T-cell (primary cell): ENCODE results near the gene SGMS2. TPM values are rescaled to one million over a fixed set of nuclear protein-coding genes. Genes with fewer than 3 reads are reported as not detected.

Experiments used
- ATAC-seq, 4 experiments: fragments of 200-7000 bp in 3 of 4; fragments of 150-1000 bp in 1 of 4; cut with Tn5 transposase; replicated peaks in 1 of 4; 1 replicate in 3 of 4; 2 replicates in 1 of 4; pipeline ENCODE4 v1.10.0; 2021; ENCODE audit warnings: moderate library complexity in 3 of 4, mild to moderate bottlenecking in 2 of 4, moderate number of reproducible peaks in 1 of 4
- CTCF ChIA-PET, 2 donors: fragments of 300-600 bp; sonication (Branson Sonifier 250); formaldehyde crosslinking; loops; one replicate each; lab custom pipeline; 2022; ENCODE audit warnings: antibody characterized with exemption in 2 of 2; lab: Charles Lee
- POLR2A ChIA-PET, 2 donors: fragments of 300-600 bp; sonication (Branson Sonifier 250); formaldehyde crosslinking; loops; one replicate each; lab custom pipeline; 2022; ENCODE audit warnings: antibody characterized with exemption in 2 of 2; lab: Charles Lee
- DNase-seq, 35 experiments: peaks; one replicate each; pipeline versions ENCODE4 v3.0.0 to v3.0.0-alpha.2; 2013 to 2023
- H3K27ac ChIP-seq: one replicate; pipeline ENCODE4 v1.5.1; 2013; ENCODE audit warnings: low read length
- H3K27me3 ChIP-seq, 2 experiments: replicated peaks in 1 of 2; 1 replicate in 1 of 2; 2 replicates in 1 of 2; pipeline versions ENCODE4 v1.6.1 to v1.7.0; 2013; ENCODE audit warnings: low read length in 1 of 2, mixed read lengths in 1 of 2; ENCODE audit not compliant: control insufficient read depth in 2 of 2, insufficient read depth in 2 of 2; ENCODE audit errors: extremely low read depth in 1 of 2
- H3K36me3 ChIP-seq, 2 donors: 1 replicate in 1 of 2; 2 replicates in 1 of 2; pipeline versions ENCODE4 v1.6.1 to v1.7.0; 2013; ENCODE audit warnings: low read length in 1 of 2; ENCODE audit not compliant: control insufficient read depth in 2 of 2, insufficient read depth in 1 of 2; ENCODE audit errors: extremely low read depth in 1 of 2
- H3K4me1 ChIP-seq, 2 experiments: 1 replicate in 1 of 2; 2 replicates in 1 of 2; pipeline versions ENCODE4 v1.6.1 to v1.7.0; 2013; ENCODE audit warnings: low read length in 2 of 2, mixed read lengths in 1 of 2; ENCODE audit not compliant: insufficient read depth in 2 of 2, control insufficient read depth in 1 of 2; ENCODE audit errors: extremely low read depth in 1 of 2
- H3K4me3 ChIP-seq, 2 donors: 1 replicate in 1 of 2; 2 replicates in 1 of 2; pipeline versions ENCODE4 v1.5.1 to v1.7.0; 2013; ENCODE audit warnings: mild to moderate bottlenecking in 2 of 2, low read length in 1 of 2, moderate library complexity in 1 of 2; ENCODE audit not compliant: control insufficient read depth in 1 of 2; ENCODE audit errors: extremely low read depth in 1 of 2
- H3K9me3 ChIP-seq: 2 replicates; pipeline ENCODE4 v1.7.0; 2013
- H3K27ac Mint-ChIP-seq, 2 donors: one replicate each; pipeline ENCODE4 v1.8.0; 2020 to 2021; ENCODE audit warnings: mild to moderate bottlenecking in 2 of 2, mixed read lengths in 2 of 2
- H3K27me3 Mint-ChIP-seq, 2 donors: one replicate each; pipeline ENCODE4 v1.8.0; 2021 to 2022; ENCODE audit warnings: mixed read lengths in 2 of 2
- H3K36me3 Mint-ChIP-seq: one replicate; pipeline ENCODE4 v1.8.0; 2021; ENCODE audit warnings: mixed read lengths
- H3K4me1 Mint-ChIP-seq, 3 donors: one replicate each; pipeline ENCODE4 v1.8.0; 2020 to 2022; ENCODE audit warnings: mixed read lengths in 3 of 3, mild to moderate bottlenecking in 1 of 3
- H3K4me3 Mint-ChIP-seq, 3 donors: one replicate each; pipeline ENCODE4 v1.8.0; 2020 to 2022; ENCODE audit warnings: mild to moderate bottlenecking in 3 of 3, mixed read lengths in 3 of 3, moderate library complexity in 3 of 3
- H3K9me3 Mint-ChIP-seq, 3 donors: one replicate each; pipeline ENCODE4 v1.8.0; 2020 to 2022; ENCODE audit warnings: mixed read lengths in 3 of 3
- WGBS: methylation state at CpG from one replicate; pipeline ENCODE4 v1.1.5; 2013; ENCODE audit warnings: missing lambda C conversion rate; ENCODE audit not compliant: insufficient coverage; 5-methylcytosine and 5-hydroxymethylcytosine counted together
- total RNA-seq, 35 experiments: library from RNA in 6 of 35; stranded (reverse) in 6 of 35; fragments of 120-200 nt in 1 of 35; gene quantifications; one replicate each; pipeline versions ENCODE4 v1.2.1 to v1.2.4 and lab custom pipeline; 2013 to 2026

Gene SGMS2
- total RNA-seq, 5 donors from 2014 or later (not counting 1 experiment from before 2014, with no cell fraction given) = 0.25 to 0.82 TPM; not detected in 3

DNA sequence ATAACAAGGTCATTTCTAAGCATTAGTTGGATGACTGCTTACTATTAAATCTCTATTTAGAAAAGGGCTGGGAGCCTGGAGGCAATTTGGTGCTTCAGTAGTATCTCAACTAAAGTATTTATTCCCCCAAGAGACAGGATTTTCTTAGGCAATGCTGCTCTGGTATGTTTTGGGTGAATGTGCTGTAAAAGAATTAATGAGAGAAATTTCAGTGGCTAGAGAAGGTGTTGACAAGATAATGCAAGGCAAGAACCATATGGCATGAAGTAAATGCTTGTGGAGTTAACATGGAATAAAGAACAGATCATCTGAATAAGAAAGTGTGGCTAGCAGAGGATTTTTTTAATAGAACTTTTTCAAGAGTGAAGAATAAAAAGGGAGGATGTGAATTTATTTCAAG lies 110.5 kb downstream of the SGMS2 start:
- Mint-ChIP-seq H3K4me3 (no peak overlapping the region), H3K36me3 (peaks cover 11% of the 10 kb centered on the region), H3K27me3 (no peaks in the 10 kb centered on the region), H3K27ac (no peak overlapping the region), H3K4me1 (peaks cover 37 to 51% (median 47%) of the 10 kb centered on the region in 3 donors), H3K9me3 (no peaks in the 10 kb centered on the region)
- Histone ChIP-seq H3K36me3 (no peaks in the 10 kb centered on the region), H3K27me3 (no peaks in the 10 kb centered on the region), H3K9me3 (no peaks in the 10 kb centered on the region), H3K4me1 (peaks cover 10 to 17% of the 10 kb centered on the region in 2 experiments), H3K4me3 (no peak overlapping the region), H3K27ac (no peak overlapping the region)
- no peak for DNase-seq
- no peak for ATAC-seq
- CTCF ChIA-PET = no interaction called here
- POLR2A ChIA-PET = no interaction called here

DNA sequence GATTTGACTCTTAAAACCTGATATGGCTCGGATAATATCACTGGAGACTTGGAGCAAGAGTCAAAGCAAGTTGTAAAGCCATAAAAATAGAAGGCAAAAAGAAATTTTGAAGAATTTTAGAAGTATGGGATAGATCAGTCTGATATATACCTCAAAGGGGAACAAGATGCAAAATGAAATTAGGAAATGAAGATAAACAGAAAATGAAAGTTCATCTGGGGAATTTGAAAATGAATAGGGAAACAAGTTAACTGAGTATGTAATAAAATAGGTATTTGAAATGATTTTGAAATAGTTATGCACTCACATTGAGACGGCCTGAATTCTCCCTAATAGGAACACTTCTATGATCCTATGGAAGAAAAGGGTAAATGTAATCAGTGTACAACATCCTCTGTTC lies 112.3 kb downstream of the SGMS2 start:
- no peak for ATAC-seq
- H3K4me3 ChIP-seq = no peak overlapping the region
- 90% methylated on average over 1 of the region's 2 CpGs for WGBS
- Mint-ChIP-seq H3K4me1 (peaks cover 30 to 42% (median 40%) of the 10 kb centered on the region in 3 donors), H3K27me3 (no peaks in the 10 kb centered on the region), H3K4me3 (no peak overlapping the region), H3K36me3 (peaks cover 11% of the 10 kb centered on the region), H3K9me3 (no peaks in the 10 kb centered on the region), H3K27ac (no peak overlapping the region)
- H3K36me3 ChIP-seq = no peaks in the 10 kb centered on the region
- H3K4me1 ChIP-seq = peaks cover 5 to 7% of the 10 kb centered on the region in 2 experiments
- DNase-seq = no peak
- H3K9me3 ChIP-seq = no peaks in the 10 kb centered on the region
- CTCF ChIA-PET = no interaction called here
- no peak overlapping the region for H3K27ac ChIP-seq
- no peaks in the 10 kb centered on the region for H3K27me3 ChIP-seq
- POLR2A ChIA-PET = no interaction called here

GRCh38 chr4:107939307-107939706 lies 114.6 kb downstream of the SGMS2 start:
- ATAC-seq (no peak), DNase-seq (no peak)
- Mint-ChIP-seq H3K27me3 (no peaks in the 10 kb centered on the region), H3K36me3 (peaks cover 17% of the 10 kb centered on the region), H3K4me1 (peaks cover 8 to 19% (median 18%) of the 10 kb centered on the region in 3 donors), H3K4me3 (no peak overlapping the region), H3K27ac (no peak overlapping the region), H3K9me3 (no peaks in the 10 kb centered on the region)
- ChIA-PET POLR2A (no interaction called here), CTCF (no interaction called here)
- no CpG with 5 or more reads among the region's 1 CpG for WGBS
- Histone ChIP-seq H3K27me3 (no peaks in the 10 kb centered on the region), H3K9me3 (no peaks in the 10 kb centered on the region), H3K36me3 (no peaks in the 10 kb centered on the region), H3K27ac (no peak overlapping the region), H3K4me1 (no peaks in the 10 kb centered on the region), H3K4me3 (no peak overlapping the region)

DNA sequence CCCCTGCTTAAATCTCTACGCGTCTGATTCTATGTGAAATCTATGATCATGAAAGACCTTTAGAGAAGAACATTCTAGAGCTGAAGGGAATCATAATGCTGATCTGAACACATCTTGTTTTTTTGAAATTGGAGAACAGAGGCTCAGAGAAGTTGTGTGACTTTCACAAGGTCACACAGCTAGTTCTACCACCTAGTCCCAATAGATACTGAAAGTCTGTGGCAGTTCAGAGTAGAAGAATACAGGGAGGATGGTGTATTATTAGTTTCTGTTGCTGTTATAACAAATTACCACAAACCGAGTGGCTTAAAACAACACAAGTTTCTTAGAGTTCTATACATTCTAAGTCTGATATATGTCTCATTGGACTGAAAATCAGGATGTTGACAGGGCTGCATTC lies 121.1 kb downstream of the SGMS2 start:
- ChIA-PET POLR2A (no interaction called here), CTCF (no interaction called here)
- H3K4me1 ChIP-seq = no peaks in the 10 kb centered on the region
- ATAC-seq (no peak), DNase-seq (no peak)
- H3K27ac ChIP-seq = no peak overlapping the region
- peaks cover 6 to 7% of the 10 kb centered on the region in 2 donors for H3K36me3 ChIP-seq
- no peak overlapping the region for H3K27ac Mint-ChIP-seq
- H3K4me3 Mint-ChIP-seq = no peak overlapping the region
- H3K4me1 Mint-ChIP-seq = no peaks in the 10 kb centered on the region
- no peaks in the 10 kb centered on the region for H3K27me3 Mint-ChIP-seq
- H3K9me3 ChIP-seq = no peaks in the 10 kb centered on the region
- no peaks in the 10 kb centered on the region for H3K27me3 ChIP-seq
- no peaks in the 10 kb centered on the region for H3K9me3 Mint-ChIP-seq
- H3K36me3 Mint-ChIP-seq = peaks cover 51% of the 10 kb centered on the region
- no peak overlapping the region for H3K4me3 ChIP-seq
- 100% methylated on average over 2 of the region's 3 CpGs for WGBS

GRCh38 chr4:107950746-107951540 lies 126.2 kb downstream of the SGMS2 start:
- Mint-ChIP-seq H3K4me1 (no peaks in the 10 kb centered on the region), H3K27me3 (peaks cover 0 to under 1% of the 10 kb centered on the region in 2 donors), H3K36me3 (peaks cover 63% of the 10 kb centered on the region), H3K27ac (no peak overlapping the region), H3K9me3 (peaks cover 6 to 9% (median 7%) of the 10 kb centered on the region in 3 donors), H3K4me3 (no peak overlapping the region)
- Histone ChIP-seq H3K4me1 (no peaks in the 10 kb centered on the region), H3K4me3 (no peak overlapping the region), H3K27me3 (no peaks in the 10 kb centered on the region), H3K27ac (no peak overlapping the region), H3K36me3 (peaks cover 7 to 8% of the 10 kb centered on the region in 2 donors), H3K9me3 (no peaks in the 10 kb centered on the region)
- ChIA-PET CTCF (interaction anchor here in 1 of 2 donors (0.6 kb wide), 1 partner anchor 211 kb away, joined by 3 read pairs; no protein-coding TSS in a partner anchor), POLR2A (no interaction called here)
- DNase-seq (no peak), ATAC-seq (no peak)
- WGBS = no CpG with 5 or more reads among the region's 2 CpGs

- H3K4me1 ChIP-seq = no peaks in the 10 kb centered on the region
These were observed 126.8 kb downstream of the SGMS2 start for GRCh38 chr4:107951551-107951950.

More at GRCh38 chr4:107951551-107951950, 126.8 kb downstream of the SGMS2 start:
- no peak for DNase-seq
- no peak overlapping the region for H3K4me3 ChIP-seq
- H3K9me3 ChIP-seq = no peaks in the 10 kb centered on the region
- no peak overlapping the region for H3K27ac Mint-ChIP-seq
- peaks cover 0 to 7% of the 10 kb centered on the region in 2 donors for H3K27me3 Mint-ChIP-seq
- no peak for ATAC-seq
- peaks cover 7 to 8% of the 10 kb centered on the region in 2 donors for H3K36me3 ChIP-seq
- no peak overlapping the region for H3K27ac ChIP-seq
- ChIA-PET POLR2A (no interaction called here), CTCF (no interaction called here)
- no peak overlapping the region for H3K4me3 Mint-ChIP-seq
- no peaks in the 10 kb centered on the region for H3K27me3 ChIP-seq
- peaks cover 61% of the 10 kb centered on the region for H3K36me3 Mint-ChIP-seq
- peaks cover 10 to 15% (median 12%) of the 10 kb centered on the region in 3 donors for H3K9me3 Mint-ChIP-seq
- H3K4me1 Mint-ChIP-seq = no peaks in the 10 kb centered on the region
